Neural cell (in vitro differentiated cells): ENCODE data around the gene NR5A1.

ENCODE experiments used
- CTCF ChIP-seq: fragments of 450-650 bp; IDR thresholded peaks from 2 replicates; pipeline ENCODE4 v1.5.1; 2014; ENCODE audit warnings: antibody characterized with exemption, mild to moderate bottlenecking, moderate library complexity; ENCODE audit not compliant: poor library complexity, severe bottlenecking
- EZH2 ChIP-seq: fragments of 200-600, 300-800 bp; shearing (Covaris generic), sonication (generic); IDR thresholded peaks from 2 replicates; pipeline ENCODE4 v1.6.1; 2014; ENCODE audit warnings: antibody characterized with exemption, low read length, borderline replicate concordance, mild to moderate bottlenecking; ENCODE audit not compliant: insufficient read depth, poor library complexity, severe bottlenecking
- MXI1 ChIP-seq: fragments of 450-650 bp; conservative IDR thresholded peaks from 2 replicates; pipeline ENCODE4 v1.6.1; 2014; ENCODE audit warnings: antibody characterized with exemption, mild to moderate bottlenecking; ENCODE audit not compliant: poor library complexity, severe bottlenecking
- POLR2AphosphoS5 ChIP-seq: IDR thresholded peaks from 2 replicates; pipeline ENCODE4 v1.6.1; 2012
- REST ChIP-seq: IDR thresholded peaks from 2 replicates; pipeline ENCODE4 v1.6.1; 2012; ENCODE audit warnings: borderline replicate concordance
- TAF1 ChIP-seq: IDR thresholded peaks from 2 replicates; pipeline ENCODE4 v1.6.1; 2012; ENCODE audit warnings: low read depth

- no peak for TF ChIP-seq POLR2AphosphoS5
- TF ChIP-seq TAF1 = no peak
- TF ChIP-seq CTCF = no peak
- no peak for TF ChIP-seq MXI1
- no peak for TF ChIP-seq REST
- no peak for TF ChIP-seq EZH2
Observed at GRCh38 chr9:124549016-124549415, 41.8 kb upstream of the NR5A1 start.
